Body of pancreas (tissue), 4 donors: ENCODE measurements around the gene GPR37.

Source experiments
- CTCF ChIP-seq, 7 experiments: fragments of 450-650 bp in 4 of 7; fragments of 200-600 bp in 3 of 7; sonication (generic) in 3 of 7; IDR thresholded peaks; one replicate each; pipeline ENCODE4 v1.5.1; 2016 to 2019; ENCODE audit warnings: antibody characterized with exemption in 7 of 7
- POLR2A ChIP-seq, 3 donors: fragments of 450-650 bp; IDR thresholded peaks; one replicate each; pipeline ENCODE4 v1.6.1; 2016; ENCODE audit warnings: antibody characterized with exemption in 3 of 3, mild to moderate bottlenecking in 2 of 3

- TF ChIP-seq POLR2A (IDR thresholded peaks at IDR 0.05) (no peak), CTCF (IDR thresholded peaks at IDR 0.05) (no peak)
Measured at GRCh38 chr7:124720195-124720594, 45.4 kb downstream of the GPR37 start.
